HL-60/S4 treated with retinoic acid at 250 ng/mL for 4 days and 3 days (cell line): Measurements from ENCODE around the gene NCBP2.

Experiments used
- in situ Hi-C: fragments of 300-500 bp; cut with MboI; formaldehyde crosslinking; loops from 2 replicates; pipeline ENCODE4 v1.7.0; 2022; ENCODE audit warnings: low sequenced_read_pairs

Gene NCBP2

GRCh38 chr3:196942226-196942914, at the start of gene NCBP2:
Gene NCBP2 (minus strand): TSS chr3:196942528. CDS start chr3:196942503, 25 bp downstream.
- in situ Hi-C loops, result no loop called here

GRCh38 chr3:196991581-196992460, 49.5 kb upstream of the NCBP2 start:
- in situ Hi-C loops, result loop anchor here (25.0 kb wide), 1 partner anchor 520 kb away; no protein-coding TSS in a partner anchor

GRCh38 chr3:196990601-196991007, 48.3 kb upstream of the NCBP2 start:
- in situ Hi-C loops, result loop anchor here (25.0 kb wide), 1 partner anchor 522 kb away; no protein-coding TSS in a partner anchor

GRCh38 chr3:196989721-196990262, 47.5 kb upstream of the NCBP2 start:
- in situ Hi-C loops, result loop anchor here (25.0 kb wide), 1 partner anchor 523 kb away; no protein-coding TSS in a partner anchor

- in situ Hi-C loops, result loop anchor here (25.0 kb wide), 1 partner anchor 524 kb away; no protein-coding TSS in a partner anchor
These were observed 46.1 kb upstream of the NCBP2 start for GRCh38 chr3:196988241-196989029.

- in situ Hi-C loops, result loop anchor here (25.0 kb wide), 1 partner anchor 525 kb away; no protein-coding TSS in a partner anchor
These were observed 44.7 kb upstream of the NCBP2 start for GRCh38 chr3:196987022-196987421.

GRCh38 chr3:196985954-196986885, 43.9 kb upstream of the NCBP2 start:
- in situ Hi-C loops, result loop anchor here (25.0 kb wide), 1 partner anchor 526 kb away; no protein-coding TSS in a partner anchor

- in situ Hi-C loops, result loop anchor here (25.0 kb wide), 1 partner anchor 527 kb away; no protein-coding TSS in a partner anchor
These were observed 43.0 kb upstream of the NCBP2 start for GRCh38 chr3:196985298-196985697.

GRCh38 chr3:196983186-196983585, 40.9 kb upstream of the NCBP2 start:
- in situ Hi-C loops, result loop anchor here (25.0 kb wide), 1 partner anchor 529 kb away; no protein-coding TSS in a partner anchor

- in situ Hi-C loops, result loop anchor here (25.0 kb wide), 1 partner anchor 531 kb away; no protein-coding TSS in a partner anchor
These were observed 39.3 kb upstream of the NCBP2 start for GRCh38 chr3:196981657-196982056.

GRCh38 chr3:196979545-196979944, 37.2 kb upstream of the NCBP2 start:
- in situ Hi-C loops, result loop anchor here (25.0 kb wide), 1 partner anchor 533 kb away; no protein-coding TSS in a partner anchor

- in situ Hi-C loops, result loop anchor here (25.0 kb wide), 1 partner anchor 535 kb away; no protein-coding TSS in a partner anchor
These were observed 34.6 kb upstream of the NCBP2 start for GRCh38 chr3:196976941-196977340.

GRCh38 chr3:196975349-196975748, 33.0 kb upstream of the NCBP2 start:
- in situ Hi-C loops, result loop anchor here (25.0 kb wide), 1 partner anchor 537 kb away; no protein-coding TSS in a partner anchor

GRCh38 chr3:196974661-196975060, 32.3 kb upstream of the NCBP2 start:
- in situ Hi-C loops, result loop anchor here (25.0 kb wide), 1 partner anchor 538 kb away; no protein-coding TSS in a partner anchor

- in situ Hi-C loops, result no loop called here
These were observed 28.9 kb upstream of the NCBP2 start for GRCh38 chr3:196971094-196971698.

- in situ Hi-C loops, result no loop called here
These were observed 28.3 kb upstream of the NCBP2 start for GRCh38 chr3:196970547-196971093.

GRCh38 chr3:196969660-196970546, 27.6 kb upstream of the NCBP2 start:
- in situ Hi-C loops, result no loop called here
